Measurements from ENCODE around the gene NAXD.
"Not testable (repeated sequence)": the region's sequence is repeated elsewhere in the genome, so short reads cannot be mapped to it uniquely, and the experiment has no call there.

NAXD gene

DNA sequence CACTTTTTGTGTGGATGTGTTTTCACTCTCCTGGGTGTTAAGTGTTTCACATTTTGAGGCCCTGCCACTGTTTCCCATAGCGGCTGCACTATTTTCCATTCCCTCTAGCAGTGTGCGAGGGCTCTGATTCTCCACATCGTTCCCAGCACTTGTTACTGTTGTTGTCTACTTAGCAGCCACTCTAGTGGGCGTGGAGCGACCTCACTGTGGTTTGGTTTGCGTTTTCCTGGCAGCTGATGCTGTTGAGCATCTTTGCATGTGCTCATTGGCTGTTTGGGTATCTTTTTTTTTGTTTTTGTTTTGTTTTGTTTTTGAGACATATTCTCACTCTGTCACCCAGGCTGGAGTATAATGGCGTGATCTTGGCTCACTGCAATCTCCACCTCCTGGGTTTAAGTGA lies 14.4 kb downstream of the NAXD start:
- peak; percentile 42 for DNase-seq

DNA sequence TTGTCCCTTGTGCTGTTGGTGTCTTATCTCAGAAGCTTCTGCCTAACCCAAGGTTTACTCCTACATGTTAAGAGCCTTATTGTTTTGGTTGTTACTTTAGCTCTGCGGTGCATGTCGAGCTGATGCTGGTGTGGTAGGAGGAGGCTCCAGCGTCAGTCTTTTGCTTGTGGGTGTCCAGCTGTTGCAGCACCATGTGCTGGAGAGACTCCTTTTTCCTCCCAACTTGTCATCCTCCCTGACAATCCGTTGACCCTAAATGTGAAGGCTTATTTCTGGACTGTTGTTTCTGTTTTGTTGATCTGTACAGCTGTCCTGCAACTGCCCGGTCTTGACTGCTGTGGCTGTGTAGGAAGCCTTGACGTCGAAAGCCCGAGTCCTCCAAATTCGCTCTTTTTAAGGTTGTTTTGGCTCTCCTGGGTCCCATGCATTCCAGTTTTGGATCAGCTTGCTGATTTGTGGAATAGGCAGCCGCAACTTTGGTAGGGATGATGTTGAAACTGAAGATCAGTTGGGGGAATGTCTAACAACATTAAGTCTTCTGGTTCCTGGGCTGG lies 15.3 kb downstream of the NAXD start:
- no peak for DNase-seq

DNA sequence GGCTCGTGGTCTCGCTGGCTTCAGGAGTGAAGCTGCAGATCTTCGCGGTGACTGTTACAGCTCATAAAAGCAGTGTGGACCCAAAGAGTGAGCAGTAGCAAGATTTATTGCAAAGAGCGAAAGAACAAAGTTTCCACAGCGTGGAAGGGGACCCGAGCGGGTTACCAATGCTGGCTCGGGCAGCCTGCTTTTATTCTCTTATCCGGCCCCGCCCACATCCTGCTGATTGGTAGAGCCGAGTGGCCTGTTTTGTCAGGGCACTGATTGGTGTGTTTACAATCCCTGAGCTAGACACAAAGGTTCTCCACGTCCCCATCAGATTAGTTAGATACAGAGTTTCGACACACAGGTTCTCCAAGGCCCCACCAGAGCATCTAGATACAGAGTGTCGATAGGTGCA lies 16.9 kb downstream of the NAXD start:
- not testable (repeated sequence) for DNase-seq

DNA sequence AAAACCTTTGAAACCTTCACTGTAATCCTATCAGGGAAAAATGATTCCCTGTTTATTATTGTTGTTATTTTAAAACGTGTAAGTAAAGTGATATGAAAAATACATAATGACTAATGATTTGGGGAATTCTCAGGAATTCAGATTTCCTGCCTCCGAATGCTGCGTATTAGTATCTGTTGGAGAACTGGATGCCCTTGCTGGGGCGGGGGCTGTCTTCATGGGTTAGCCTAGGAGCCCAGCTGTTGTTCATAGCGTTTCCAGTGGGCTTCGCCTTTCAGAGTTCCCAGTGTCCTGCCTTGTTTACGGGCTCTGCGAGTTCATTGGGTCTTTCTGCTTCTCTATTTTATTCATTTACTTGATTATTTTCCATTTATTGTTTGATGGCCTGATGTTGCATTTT lies 18.4 kb downstream of the NAXD start:
- DNase-seq, result no peak

DNA sequence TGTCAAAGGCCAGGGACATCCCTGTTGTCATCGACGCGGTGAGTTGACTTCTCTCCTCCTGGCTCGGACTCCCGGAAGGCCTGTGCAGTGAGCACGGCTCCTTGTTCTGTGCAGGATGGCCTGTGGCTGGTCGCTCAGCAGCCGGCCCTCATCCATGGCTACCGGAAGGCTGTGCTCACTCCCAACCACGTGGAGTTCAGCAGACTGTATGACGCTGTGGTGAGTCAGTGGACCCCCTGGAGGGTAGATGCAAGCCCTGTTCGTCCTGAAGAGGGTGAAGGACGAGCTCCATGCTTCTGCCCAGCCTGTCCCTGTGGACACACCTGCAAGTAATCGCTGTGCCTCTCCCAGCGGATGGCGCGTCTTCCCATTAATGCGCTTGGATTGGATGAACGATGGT lies 19.2 kb downstream of the NAXD start:
- DNase-seq, result no peak

DNA sequence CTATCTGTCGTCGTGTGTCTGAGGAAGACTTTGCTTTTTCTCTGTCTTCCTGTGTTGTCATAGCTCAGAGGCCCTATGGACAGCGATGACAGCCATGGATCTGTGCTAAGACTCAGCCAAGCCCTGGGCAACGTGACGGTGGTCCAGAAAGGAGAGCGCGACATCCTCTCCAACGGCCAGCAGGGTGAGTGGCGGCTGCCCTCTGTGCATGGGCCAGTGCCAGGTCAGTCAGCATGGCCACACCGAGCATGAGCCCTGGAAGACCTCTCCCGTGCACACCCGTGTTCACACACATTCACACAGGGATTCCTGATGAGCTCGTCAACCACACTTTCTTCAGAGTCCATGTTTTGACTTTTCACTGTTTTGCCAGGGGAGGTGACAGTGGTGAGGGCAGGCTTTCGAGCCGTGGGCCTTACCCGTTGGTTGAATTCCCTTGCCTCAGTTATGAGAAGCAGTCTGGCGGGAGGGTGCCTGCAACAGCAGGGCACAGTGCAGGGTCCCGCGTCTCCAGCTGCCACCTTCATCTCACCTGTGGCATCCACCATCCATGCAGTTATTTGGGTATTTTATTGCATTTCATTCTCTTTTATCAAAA lies 20.2 kb downstream of the NAXD start:
- no peak for DNase-seq

DNA sequence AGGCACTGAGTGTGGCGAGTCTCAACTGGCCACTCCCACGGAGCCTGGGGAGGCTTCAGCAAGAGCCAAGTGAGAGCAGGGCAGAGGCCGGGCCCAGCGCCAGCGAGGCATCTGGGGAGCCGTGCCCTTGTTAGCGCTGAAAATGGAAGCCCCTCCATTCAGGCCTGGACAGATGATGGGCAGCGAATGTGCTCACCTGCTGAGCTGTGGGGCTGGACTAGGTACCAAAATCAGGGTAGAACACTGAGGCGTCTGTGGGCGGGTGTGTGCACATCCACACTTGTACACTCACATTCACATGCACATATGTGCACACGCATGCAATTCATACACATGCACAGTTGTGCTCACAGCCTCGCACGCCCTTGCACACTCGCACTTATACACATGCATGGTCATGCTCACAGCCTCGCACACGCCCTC lies 20.7 kb downstream of the NAXD start:
- DNase-seq, result no peak

DNA sequence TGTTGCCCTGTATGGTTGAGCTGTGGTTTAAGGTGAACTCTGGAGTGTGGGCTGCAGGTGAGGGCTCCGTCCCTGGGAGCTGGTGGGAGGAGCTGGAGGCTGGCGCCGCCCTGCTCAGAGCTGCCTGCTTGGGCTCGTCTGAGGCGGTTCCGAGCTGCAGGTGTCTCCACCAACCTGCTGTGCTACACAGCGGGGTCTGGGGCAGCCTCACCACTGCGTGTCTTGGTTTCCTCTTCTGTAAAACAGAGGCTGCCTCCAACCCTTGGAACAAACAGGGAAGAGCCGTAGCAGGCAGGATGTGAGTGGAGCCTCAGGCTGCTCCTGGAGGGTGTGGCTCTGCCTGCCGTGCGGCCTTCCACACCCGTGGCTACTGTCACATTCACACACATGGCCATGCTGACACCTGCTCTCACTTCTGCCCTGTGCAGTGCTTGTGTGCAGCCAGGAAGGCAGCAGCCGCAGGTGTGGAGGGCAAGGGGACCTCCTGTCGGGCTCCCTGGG lies 21.4 kb downstream of the NAXD start:
- no peak for DNase-seq

DNA sequence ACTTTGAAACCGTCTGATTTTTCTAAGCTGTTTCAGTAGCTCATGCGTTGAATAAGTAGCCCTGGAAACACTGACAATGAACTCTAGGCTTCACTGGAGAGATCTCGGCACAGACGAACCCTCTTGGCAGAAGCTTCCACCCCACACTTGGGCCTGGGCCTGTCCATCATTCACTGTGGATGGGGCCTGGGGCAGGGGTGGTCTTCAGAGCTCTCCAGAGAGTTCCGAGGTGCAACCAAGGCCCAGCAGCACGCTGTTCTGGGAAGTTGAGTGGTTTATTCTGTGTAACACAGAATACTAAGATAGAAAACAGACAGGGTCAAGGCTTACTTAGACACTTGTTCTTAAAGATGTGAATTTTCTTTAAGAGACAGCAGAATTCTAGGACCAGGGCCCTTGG lies 21.9 kb downstream of the NAXD start:
- no peak for DNase-seq

DNA sequence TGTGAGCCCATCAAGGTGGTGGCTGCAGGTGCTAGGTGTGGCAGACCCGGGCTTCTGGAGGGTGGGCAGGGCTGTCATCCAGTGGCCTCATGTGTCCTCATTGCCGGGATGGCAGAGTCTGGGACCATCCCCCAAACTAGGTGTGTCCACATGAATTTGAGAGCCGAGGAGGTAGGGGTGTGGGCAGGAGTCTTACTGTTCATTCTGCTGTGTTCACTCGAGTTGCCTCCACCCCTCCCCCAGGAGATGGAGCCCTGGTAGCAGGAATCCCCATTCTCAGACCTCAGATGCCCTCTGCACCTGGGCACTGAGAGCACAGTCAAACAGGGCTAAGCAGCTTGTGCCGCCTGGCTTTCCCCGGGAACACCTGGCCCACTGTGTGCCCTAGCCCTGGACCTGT lies 22.4 kb downstream of the NAXD start:
- no peak for DNase-seq

DNA sequence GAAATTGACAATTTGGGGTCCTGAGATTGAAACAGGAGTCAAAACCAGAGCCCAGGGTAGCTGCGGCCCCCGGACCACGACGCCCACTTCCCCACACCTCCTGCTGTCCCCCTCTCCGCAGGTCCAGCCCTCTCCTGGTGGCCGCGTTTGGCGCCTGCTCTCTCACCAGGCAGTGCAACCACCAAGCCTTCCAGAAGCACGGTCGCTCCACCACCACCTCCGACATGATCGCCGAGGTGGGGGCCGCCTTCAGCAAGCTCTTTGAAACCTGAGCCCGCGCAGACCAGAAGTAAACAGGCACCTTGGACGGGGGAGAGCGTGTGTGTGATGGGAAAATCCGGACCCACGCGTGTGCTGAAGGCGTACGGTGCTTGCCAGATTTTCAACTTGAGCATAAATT lies 22.9 kb downstream of the NAXD start:
- no peak for DNase-seq

DNA sequence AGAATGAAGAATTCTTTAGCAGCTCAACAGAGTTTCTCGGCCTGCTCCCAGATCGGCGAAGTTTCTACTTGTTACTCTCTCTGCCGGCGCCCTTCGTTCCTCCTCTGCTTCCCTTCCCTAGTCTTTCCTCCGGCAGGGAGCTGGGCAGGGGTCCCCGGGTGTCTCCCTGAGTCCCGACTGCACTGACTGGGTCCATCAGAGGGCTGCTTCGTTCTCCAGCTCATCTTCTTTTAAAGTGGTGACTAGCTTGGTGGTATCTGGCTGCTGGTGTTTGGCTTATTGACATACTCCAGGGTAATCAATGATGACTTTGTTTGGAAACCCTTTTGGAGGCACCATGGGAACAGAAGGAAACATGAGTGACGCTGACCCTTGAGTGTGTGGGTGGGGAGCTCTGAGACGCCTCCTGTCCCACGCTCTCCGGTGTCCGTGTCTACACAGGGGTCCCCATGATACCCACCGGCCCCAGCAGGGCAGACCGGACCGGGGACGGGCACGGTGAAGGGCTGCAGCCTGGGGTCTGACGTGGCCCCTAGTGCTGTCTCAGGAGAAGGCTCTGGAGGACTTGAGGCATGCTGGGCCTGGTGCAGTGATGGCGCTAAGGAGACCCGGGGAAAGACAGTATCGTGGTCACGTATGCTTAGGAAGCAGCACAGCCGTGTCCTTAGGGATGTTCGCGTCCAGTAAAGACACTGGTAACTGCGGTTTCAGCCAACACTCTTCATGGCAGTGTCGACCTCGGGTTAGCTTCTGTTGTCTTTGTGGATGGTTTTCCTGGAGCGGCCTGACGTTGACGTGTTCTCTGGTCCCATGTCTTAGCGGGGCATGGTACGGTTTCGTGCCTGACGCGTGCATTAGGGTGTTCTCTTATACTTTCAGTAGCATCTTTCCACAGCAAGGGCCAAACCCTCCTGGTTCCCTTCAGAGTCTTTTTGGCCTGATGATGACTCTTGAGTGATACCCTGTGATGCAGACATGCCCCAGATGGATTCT lies 23.8 kb downstream of the NAXD start:
- DNase-seq, result no peak

DNA sequence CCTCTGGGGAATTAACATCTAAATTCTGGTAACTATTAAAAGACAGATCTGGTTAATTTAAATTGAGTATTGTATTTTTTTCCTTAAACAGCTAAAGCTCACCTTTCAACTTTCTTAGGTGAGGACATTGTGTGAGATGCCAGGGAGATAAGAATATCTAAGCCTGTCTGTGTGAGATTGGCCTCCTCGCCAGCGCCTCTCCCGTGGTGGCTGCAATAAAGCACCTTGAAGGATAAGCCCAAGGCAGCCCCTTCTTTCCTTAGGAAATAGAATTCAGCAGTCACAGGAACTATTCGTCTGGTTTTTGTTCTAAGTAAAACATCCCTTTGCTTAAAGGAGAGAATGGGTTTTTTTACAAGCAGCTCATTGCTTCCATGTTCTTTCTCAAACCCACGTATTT lies 24.6 kb downstream of the NAXD start:
- no peak for DNase-seq

DNA sequence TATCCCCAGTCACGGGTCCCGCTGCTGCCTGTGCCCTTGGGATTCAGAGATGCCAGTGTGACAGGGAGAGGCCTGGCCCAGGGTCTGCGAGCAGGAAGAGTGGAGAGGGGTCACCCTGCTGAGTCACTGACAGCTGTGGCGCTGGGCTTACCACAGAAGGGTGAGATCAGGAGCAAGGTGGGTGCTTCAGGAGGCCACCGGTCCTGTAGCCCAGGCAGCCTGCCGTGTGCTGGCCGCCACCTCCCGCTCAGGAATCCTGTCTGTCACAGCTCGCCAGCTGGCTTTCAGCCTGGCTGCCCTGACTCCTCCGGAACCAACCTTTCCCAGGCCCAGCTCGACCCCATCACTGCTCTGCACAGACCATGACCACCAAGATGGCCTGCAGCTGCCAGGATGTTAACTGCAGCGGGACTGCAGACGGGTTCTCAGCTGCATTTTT lies 25.3 kb downstream of the NAXD start:
- DNase-seq, result no peak

DNA sequence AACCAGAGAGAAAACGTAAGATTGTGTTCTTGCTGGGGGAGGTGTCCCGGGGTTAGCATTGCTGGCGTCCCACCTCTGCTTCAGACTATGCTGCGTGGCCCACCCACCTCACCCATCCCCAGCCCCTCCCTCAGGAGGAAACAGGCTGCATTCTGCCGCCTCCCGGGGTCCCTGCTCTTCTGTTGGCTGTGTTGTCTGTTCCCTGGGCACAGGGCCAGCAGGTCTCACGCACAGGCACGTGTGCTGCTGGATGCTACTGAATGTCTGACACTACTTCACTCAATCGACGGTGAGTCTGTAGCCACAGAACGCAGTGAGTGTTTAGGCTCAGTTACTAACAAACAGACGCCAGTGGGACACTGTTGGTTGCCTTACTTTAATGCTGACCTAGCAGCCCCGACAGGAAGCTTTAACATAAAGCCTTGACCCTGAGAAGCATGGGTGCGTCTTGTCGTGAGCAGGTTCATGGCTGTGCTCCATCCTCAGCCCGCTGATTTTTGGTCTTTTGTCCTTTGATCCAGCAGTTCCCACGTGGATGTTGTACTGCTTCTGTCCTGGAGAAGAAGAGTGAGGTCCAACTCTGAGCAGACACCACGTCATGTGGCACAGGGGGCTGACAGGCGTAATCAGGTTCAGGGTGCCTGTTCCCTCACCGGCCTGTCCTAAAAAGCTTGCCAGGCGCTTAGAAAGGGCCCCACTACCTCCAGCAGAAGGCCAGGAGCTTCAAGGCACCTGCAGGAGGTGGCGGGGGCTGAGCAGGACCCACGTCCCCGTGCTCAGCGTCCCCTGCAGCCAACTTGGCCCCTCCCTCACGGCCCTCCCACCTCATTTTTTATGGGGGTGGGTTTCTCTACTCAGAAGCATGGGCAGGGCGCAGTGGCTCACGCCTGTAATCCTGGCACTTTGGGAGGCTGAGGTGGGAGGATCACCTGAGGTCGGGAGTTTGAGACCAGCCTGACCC lies 26.0 kb downstream of the NAXD start:
- no peak for DNase-seq

DNA sequence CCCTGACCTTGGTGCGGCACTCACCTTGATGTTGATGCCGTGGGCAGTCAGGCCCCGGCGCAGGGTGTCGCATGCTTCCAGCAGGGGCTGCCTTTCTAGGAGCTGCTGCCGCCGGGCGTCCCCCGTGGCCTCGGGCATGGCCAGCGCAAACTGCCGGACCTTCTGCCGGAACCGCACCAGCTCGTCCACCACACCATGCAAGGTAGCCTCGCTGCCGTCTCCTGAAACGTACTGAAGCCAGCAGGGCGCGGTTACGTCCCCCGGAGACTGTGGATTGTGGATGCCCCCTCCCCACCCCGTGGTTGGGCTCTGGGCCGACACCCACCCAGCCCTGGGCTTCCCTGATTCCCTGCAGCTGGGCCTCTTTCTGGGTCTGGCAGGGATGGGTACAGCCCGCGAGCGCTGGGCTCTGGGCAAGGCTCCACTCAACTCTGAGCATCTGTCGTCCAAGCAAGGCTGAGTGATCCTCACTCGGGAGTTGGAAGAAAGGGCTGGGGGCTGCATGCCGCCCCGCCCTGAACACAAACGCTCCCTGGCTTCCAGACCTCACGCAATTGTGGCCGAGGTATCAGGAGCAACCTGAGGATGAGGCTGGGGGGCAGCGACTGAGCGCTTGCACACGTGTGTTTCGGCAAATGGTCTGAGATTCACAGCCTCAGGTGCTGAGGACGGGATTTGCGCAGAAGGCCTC lies 27.1 kb downstream of the NAXD start:
- DNase-seq, result no peak

DNA sequence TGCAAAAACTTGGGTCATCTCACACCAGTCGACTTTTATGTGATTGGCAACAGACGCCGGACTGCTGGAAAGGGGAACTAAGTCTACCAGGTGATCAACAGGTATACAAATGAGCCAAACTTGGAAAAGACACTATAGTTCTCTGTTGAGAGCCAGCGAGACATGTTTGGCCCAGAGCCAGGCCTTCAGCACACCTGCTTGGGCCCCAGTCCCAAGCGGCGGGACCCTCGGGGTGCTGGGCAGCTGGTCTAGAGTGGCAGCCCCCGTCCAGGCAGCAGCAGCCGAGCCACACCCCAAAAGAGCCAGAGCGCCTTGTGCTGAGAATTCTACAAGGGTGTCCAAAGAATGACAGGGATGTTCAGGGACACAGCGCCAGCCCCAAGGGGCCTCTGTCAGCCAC lies 28.0 kb downstream of the NAXD start:
- no peak for DNase-seq

DNA sequence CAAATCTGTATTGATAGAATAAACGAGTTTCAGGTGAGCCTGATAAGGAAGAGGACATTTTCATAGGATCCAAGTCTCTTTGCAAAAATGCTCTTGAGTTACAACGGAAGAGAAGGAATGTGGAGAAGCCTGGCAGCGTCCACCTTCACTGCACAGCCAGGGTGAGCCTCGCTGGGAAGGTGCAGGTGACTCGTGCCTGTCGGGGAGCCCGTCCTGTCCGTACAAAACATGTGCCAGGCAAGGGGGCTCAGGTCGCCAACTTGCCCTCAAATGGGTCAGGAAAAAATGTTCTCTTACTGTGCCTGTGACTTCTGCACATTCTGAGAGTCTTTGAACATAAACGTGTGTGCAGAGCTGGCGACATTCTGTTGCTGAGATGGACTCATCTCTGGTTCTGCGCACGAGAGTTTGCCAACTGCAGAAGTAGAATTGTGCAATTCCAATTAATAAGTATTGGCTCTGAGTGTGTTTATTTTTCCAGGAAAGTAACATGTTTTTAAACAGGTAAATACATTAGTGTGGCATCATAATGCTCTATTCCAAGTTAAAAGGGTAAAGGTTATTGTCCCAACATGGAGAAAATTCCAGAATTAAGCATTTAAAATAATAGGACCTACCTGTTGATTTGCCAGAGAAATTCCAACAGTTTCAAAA lies 28.6 kb downstream of the NAXD start:
- no peak for DNase-seq

DNA sequence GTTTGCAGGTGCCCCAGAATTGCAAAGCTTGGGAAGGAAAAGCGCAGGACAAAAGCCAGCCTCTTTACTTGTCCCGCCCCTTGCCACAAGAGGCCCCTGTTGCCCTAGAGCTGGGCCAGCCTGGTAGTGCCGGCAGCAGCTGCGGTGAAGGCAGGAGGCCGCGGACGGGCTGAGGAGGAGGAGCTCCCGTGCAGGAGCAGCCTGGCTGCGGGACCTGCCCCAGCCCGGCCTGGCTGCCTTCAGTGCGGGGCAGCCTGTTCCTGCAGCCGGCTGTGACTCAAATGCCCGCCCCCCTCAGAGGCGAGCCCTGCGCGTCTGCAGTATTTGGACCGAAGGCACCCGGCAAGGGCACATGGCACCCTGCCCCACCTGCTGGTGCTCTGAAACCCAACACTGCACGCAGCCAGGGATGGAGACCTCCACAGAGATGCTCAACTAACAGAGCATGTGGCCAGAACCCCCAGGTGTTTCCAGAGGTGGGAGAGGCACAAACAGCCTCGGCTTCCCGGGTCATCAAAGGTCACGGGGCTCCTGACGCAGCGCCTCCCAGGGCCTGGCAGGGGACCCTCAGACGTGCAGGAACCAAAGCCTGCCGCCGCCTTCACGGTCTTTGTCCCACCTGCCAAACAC lies 29.7 kb downstream of the NAXD start:
- peak; percentile 50 for DNase-seq

DNA sequence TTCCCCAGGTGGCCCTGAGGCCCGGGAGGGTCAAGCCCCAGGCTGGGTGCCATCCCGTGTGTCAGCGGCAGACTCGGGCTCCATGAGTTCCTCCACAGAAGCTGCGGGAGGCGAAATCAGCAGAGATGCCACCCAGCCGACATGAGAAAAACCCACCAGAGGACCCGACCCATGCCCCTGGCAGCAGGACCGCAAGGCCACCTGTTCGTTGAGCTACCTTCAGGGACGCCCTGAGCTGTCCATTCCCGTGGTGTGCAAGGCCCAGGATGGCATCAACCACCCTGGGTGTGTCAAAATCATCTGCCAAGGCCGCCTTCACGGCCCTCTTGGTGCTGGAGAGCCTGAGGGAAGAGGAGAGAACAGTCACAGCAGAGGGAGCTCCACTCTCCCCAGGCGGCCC lies 30.4 kb downstream of the NAXD start:
- DNase-seq, result no peak

Measured in stimulated activated CD8-positive, alpha-beta memory T cell treated with anti-CD3 and anti-CD28 coated beads, Interleukin-4, amount 100 ng/mL, for 48 hours (primary cell).